Psoas muscle (tissue), 8 donors: ENCODE results near the gene CXCR4. TPM values are rescaled to one million over a fixed set of nuclear protein-coding genes. Genes with fewer than 3 reads are reported as not detected.

Experiments
- ATAC-seq, 4 donors: fragments of 200-7000 bp; cut with Tn5 transposase; one replicate each; pipeline ENCODE4 v1.9.1; 2020; ENCODE audit warnings: moderate library complexity in 3 of 4, mild to moderate bottlenecking in 2 of 4
- DNase-seq, 2 donors: peaks; one replicate each; pipeline ENCODE4 v3.0.0-alpha.2; 2020
- H3K27ac ChIP-seq: fragments of 200-600 bp; one replicate; pipeline ENCODE4 v1.8.0; 2022
- H3K27me3 ChIP-seq, 3 donors: fragments of 200-600 bp in 1 of 3; one replicate each; pipeline versions ENCODE4 v1.6.1 to v1.8.0; 2013 to 2022; ENCODE audit warnings: low read length in 2 of 3, mild to moderate bottlenecking in 2 of 3, moderate library complexity in 1 of 3; ENCODE audit not compliant: insufficient read depth in 3 of 3
- H3K36me3 ChIP-seq, 2 donors: fragments of 200-600 bp in 1 of 2; one replicate each; pipeline versions ENCODE4 v1.6.1 to v1.8.0; 2013 to 2022; ENCODE audit warnings: low read depth in 1 of 2, mild to moderate bottlenecking in 1 of 2, moderate library complexity in 1 of 2; ENCODE audit not compliant: insufficient read depth in 1 of 2
- H3K4me1 ChIP-seq: fragments of 200-600 bp; one replicate; pipeline ENCODE4 v1.8.0; 2022
- H3K4me3 ChIP-seq: fragments of 200-600 bp; one replicate; pipeline ENCODE4 v1.8.0; 2022; ENCODE audit warnings: mild to moderate bottlenecking
- H3K9me3 ChIP-seq: fragments of 200-600 bp; one replicate; pipeline ENCODE4 v1.8.0; 2022
- WGBS, 3 donors: extraction: QIAGEN DNeasy Blood & Tissue Kit; methylation state at CpG; one replicate each; pipeline versions ENCODE4 v1.1.6 to v1.1.7; 2013; 5-methylcytosine and 5-hydroxymethylcytosine counted together
- intact Hi-C, 2 donors: fragments of 100-400 bp; cut with DNase I; formaldehyde crosslinking; loops; one replicate each; pipeline versions ENCODE4 v1.11.0 to v1.14.2; 2022
- polyA plus RNA-seq, 3 donors: library from polyadenylated mRNA; stranded (reverse); fragments of 200-250 nt; gene quantifications; one replicate each; pipeline ENCODE4 v1.2.3, GENCODE V29; 2013
- total RNA-seq, 4 donors: library from RNA; stranded (reverse); fragmentation: NEBNext Ultra II Directional in 2 of 4; extraction: Animal tissue kit (Norgen Biotek cat#: 25700) in 2 of 4; gene quantifications; one replicate each; pipeline versions ENCODE4 v1.2.1 to v1.2.4, GENCODE V29; 2021 to 2023
- TF ChIP-seq, protein P1 (sequence below): fragments of 200-600 bp; IDR thresholded peaks from one replicate; pipeline ENCODE4 v1.8.0; 2022; ENCODE audit warnings: antibody characterized with exemption
- donor health status: healthy with polysubstance abuse.
- donor health status: DM: no; HTN: no; CAD: no; lungs with moderate emphysema.
- donor health status: Bipolar disorder and iron deficiency.
- donor health status: healthy.
- donor health status: DM: yes; HTN: yes; CAD: no.
- donor health status: DM: no; HTN: no; CAD: no.
- donor health status: DM: no; HTN: no; CAD: no.
- donor health status: DM: yes; HTN: yes; CAD: no.

CXCR4 gene
- total and polyA plus RNA-seq, 7 donors: 1.8 to 9.1 (median 3.0) TPM

- H3K27me3 ChIP-seq: peaks cover 0 to 3% (median under 1%) of the 10 kb centered on the region in 3 donors
- no peaks in the 10 kb centered on the region for H3K36me3 ChIP-seq
- no peak overlapping the region for H3K4me3 ChIP-seq
- no peaks in the 10 kb centered on the region for H3K9me3 ChIP-seq
- no peaks in the 10 kb centered on the region for H3K4me1 ChIP-seq
- ATAC-seq (no peak), DNase-seq (no peak)
- TF ChIP-seq, protein P1, sequence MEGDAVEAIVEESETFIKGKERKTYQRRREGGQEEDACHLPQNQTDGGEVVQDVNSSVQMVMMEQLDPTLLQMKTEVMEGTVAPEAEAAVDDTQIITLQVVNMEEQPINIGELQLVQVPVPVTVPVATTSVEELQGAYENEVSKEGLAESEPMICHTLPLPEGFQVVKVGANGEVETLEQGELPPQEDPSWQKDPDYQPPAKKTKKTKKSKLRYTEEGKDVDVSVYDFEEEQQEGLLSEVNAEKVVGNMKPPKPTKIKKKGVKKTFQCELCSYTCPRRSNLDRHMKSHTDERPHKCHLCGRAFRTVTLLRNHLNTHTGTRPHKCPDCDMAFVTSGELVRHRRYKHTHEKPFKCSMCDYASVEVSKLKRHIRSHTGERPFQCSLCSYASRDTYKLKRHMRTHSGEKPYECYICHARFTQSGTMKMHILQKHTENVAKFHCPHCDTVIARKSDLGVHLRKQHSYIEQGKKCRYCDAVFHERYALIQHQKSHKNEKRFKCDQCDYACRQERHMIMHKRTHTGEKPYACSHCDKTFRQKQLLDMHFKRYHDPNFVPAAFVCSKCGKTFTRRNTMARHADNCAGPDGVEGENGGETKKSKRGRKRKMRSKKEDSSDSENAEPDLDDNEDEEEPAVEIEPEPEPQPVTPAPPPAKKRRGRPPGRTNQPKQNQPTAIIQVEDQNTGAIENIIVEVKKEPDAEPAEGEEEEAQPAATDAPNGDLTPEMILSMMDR: no peak
- WGBS, 3 donors: 68 to 73% (median 73%) methylated on average over 4 of the region's 4 CpGs
- no peak overlapping the region for H3K27ac ChIP-seq
- intact Hi-C loops: no loop called here
Measured at GRCh38 chr2:136154384-136154783, 36.4 kb upstream of the CXCR4 start.

GRCh38 chr2:136151021-136151971 is 33.3 kb upstream of the CXCR4 start:
- no peak for DNase-seq
- 84 to 88% (median 87%) methylated on average over 7 of the region's 7 CpGs for WGBS, 3 donors

GRCh38 chr2:136149011-136149410 is 31.1 kb upstream of the CXCR4 start:
- Histone ChIP-seq H3K36me3 (no peaks in the 10 kb centered on the region), H3K27me3 (peaks cover 0 to 8% (median 4%) of the 10 kb centered on the region in 3 donors), H3K4me3 (no peak overlapping the region), H3K4me1 (no peaks in the 10 kb centered on the region), H3K27ac (no peak overlapping the region), H3K9me3 (no peaks in the 10 kb centered on the region)
- TF ChIP-seq, protein P1: no peak
- WGBS, 3 donors: 25 to 47% (median 44%) methylated on average over 1 of the region's 1 CpG
- ATAC-seq (no peak), DNase-seq (no peak)
- intact Hi-C loops: no loop called here

More at GRCh38 chr2:136151021-136151971, 33.3 kb upstream of the CXCR4 start:
- no peaks in the 10 kb centered on the region for H3K4me1 ChIP-seq
- H3K9me3 ChIP-seq: no peaks in the 10 kb centered on the region
- H3K27ac ChIP-seq: no peak overlapping the region
- intact Hi-C loops: no loop called here
- H3K36me3 ChIP-seq: no peaks in the 10 kb centered on the region
- H3K4me3 ChIP-seq: no peak overlapping the region
- peaks cover 0 to 3% (median 2%) of the 10 kb centered on the region in 3 donors for H3K27me3 ChIP-seq
- ATAC-seq: no peak
- TF ChIP-seq, protein P1: no peak

GRCh38 chr2:136146564-136146963 is 28.6 kb upstream of the CXCR4 start:
- intact Hi-C loops: no loop called here
- TF ChIP-seq, protein P1: no peak
- H3K4me1 ChIP-seq: no peaks in the 10 kb centered on the region
- H3K36me3 ChIP-seq: no peaks in the 10 kb centered on the region
- no peaks in the 10 kb centered on the region for H3K9me3 ChIP-seq
- H3K27me3 ChIP-seq: peaks cover 0 to 5% (median 4%) of the 10 kb centered on the region in 3 donors
- ATAC-seq: no peak
- no peak overlapping the region for H3K27ac ChIP-seq
- DNase-seq: no peak
- H3K4me3 ChIP-seq: no peak overlapping the region
